NCI-H1930 (cell line): ENCODE results near the gene TK1.
"Not testable (repeated sequence)": the region's sequence is repeated elsewhere in the genome, so short reads cannot be mapped to it uniquely, and the experiment has no call there.

Experiments used
- DNase-seq, 2 experiments: peaks; one replicate each; lab custom pipeline; 2025; lab: John Stamatoyannopoulos, UW

TK1 gene, protein sequence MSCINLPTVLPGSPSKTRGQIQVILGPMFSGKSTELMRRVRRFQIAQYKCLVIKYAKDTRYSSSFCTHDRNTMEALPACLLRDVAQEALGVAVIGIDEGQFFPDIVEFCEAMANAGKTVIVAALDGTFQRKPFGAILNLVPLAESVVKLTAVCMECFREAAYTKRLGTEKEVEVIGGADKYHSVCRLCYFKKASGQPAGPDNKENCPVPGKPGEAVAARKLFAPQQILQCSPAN

DNA sequence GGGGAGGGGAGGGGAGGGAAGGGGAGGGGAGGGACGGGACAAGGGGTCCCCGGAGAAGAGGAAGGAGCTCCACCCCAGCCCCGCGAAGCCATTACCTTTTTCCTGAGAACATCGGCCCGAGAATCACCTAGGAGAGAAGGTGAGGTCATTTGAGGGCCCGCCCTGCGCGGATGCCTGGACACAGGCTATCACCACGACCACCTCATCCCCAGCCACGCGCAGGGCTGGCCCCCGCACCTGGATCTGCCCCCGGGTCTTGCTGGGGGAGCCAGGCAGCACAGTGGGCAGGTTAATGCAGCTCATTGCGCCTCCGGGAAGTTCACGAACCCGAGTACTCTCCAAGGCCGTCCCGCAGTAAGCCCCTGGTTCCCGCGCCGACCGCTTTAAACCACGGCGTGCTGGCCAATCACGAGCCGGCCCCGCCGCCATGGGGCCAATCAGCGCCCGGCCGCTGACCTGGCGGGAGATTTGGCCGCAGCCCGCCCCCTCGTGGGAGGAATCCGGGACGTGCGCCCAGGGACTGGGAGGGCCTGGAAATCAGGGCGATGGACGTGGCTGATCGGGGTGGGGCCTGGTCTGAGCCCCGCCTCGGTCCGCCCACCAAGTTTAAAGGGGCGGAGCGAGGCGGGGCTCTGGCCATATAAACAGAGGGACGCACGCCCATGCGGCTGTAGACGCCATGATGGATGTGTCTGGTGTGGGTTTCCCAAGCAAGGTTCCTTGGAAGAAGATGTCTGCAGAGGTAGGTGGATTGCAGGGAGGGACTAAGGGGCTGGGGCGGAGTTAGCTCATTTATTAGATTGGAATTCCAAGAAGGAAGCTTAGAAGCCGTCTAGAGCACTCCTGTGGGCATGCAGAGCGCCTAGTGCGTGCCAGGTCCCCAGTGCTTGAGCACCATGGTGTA is at the start of gene TK1, which contains the start of gene AFMID:
Gene TK1, minus strand, starts transcription at position 361 of the 904 bp plus-strand sequence. Its CDS starts 58 bp downstream, at position 303.
Gene AFMID, plus strand, starts transcription at position 671 of the 904 bp plus-strand sequence. Its CDS starts 9 bp downstream, at position 680.
- DNase-seq = peak; percentile 96 to 99

- no peak for DNase-seq
Observed at GRCh38 chr17:78235885-78236284, 49.0 kb upstream of the TK1 start.

DNA sequence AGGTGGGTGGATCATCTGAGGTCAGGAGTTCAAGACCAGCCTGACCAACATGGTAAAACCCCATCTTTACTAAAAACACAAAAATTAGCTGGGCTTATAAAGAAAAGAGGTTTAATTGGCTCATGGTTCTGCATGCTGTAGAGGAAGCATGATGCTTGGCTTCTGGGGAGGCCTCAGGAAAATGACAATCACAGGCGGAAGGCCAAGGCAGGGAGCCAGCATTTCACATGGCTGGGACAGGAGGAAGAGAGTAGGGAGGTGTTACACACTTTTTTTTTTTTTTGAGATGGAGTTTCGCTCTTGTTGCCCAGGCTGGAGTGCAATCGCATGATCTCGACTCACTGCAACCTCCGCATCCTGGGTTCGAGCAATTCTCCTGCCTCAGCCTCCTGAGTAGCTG is 48.2 kb upstream of the TK1 start:
- DNase-seq = not testable (repeated sequence)

- no peak for DNase-seq
Observed at GRCh38 chr17:78234261-78234865, 47.5 kb upstream of the TK1 start.

DNA sequence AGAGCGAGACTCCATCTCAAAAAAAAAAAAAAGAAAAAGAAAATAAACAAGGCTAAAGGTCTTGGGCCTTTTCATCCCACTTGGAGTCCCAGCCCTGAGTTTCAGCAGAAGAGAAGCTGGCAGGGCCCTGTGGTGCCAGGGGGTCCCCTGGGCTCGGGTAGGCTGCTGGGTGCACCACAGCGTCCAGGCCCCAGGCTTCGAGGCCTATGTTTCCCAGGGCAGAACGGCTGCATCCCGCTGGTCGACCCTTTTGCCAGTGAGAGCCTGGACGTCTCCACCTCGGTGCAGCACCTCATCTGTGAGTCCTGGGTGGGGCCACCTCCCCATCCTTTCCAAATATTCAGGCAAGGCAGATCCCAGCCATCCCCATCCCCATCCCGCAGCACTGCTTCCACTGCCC is 46.8 kb upstream of the TK1 start:
- DNase-seq = no peak

GRCh38 chr17:78232859-78233173 is 46.0 kb upstream of the TK1 start:
- no peak for DNase-seq

- DNase-seq = peak; percentile 29 to 44
Observed at GRCh38 chr17:78231991-78232858, 45.4 kb upstream of the TK1 start.

DNA sequence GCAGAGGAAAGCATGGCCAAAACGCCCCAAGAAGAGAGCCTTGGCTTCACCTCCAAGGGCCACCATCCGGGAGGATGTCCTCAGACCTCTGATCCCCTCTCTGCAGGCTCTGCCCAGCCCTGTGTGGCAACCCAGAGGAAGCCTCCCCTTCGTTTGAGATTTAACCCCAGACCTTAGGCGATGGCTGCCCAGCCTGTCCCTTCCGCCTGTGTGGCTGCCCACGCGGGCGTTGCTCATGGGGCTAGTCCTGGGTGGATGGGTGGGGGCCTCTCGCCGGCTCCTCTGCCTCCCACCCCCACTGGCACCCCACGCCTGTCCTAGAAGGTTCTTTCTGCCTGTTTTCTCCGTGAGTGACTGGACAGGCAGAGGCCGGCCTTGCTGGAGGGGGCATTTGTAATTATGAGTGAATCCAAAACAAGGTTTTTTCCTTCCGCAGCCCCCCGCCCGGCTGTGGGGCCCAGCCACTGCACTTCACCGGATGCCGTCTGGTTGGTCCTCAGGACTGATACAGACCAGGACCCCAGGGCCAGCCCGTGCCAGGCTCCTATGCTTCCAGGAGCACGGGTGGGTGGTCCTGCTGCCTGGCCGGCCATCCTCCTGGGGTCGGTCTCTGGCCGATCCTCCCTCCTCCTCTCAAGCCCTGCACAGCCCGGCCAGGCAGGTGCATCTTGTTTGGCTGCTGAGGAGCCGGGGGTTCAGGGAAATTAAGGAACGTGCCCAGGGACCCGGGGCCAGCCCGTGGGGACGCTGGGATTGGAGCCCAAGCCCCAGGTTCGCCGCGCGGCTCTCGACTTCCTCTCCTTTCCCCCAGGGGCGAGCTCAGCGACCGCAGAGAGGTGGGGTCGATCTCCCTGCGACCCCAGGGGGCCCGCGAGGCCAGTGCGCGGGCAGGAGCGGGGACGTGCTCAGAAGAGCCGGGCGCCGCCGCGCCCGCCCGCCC is 44.4 kb upstream of the TK1 start, which contains the start of gene TMEM235:
Gene TMEM235, plus strand, starts transcription at position 636 of the 940 bp plus-strand sequence. CDS start 393 bp downstream, outside the sequence.
- DNase-seq = no peak

GRCh38 chr17:78230252-78230962 is 43.6 kb upstream of the TK1 start:
- no peak for DNase-seq

DNA sequence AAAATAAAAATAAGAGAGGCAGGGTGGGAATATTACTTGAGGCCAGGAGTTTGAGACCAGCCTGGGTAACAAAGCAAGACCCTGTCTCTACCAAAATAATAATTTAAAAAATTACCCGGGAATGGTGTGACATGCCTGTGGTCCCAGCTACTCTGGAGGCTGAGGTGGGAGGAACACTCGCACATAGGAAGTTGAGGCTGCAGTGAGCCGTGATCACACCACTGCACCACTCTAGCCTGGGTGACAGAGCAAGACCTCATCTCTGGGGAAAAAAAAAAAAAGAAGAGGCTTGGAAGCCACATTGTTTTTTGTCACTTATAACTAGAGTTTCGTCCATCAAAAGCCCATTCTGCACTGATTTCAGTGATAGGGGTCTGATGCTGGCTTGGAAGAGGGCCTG is 41.3 kb upstream of the TK1 start:
- no peak for DNase-seq

DNA sequence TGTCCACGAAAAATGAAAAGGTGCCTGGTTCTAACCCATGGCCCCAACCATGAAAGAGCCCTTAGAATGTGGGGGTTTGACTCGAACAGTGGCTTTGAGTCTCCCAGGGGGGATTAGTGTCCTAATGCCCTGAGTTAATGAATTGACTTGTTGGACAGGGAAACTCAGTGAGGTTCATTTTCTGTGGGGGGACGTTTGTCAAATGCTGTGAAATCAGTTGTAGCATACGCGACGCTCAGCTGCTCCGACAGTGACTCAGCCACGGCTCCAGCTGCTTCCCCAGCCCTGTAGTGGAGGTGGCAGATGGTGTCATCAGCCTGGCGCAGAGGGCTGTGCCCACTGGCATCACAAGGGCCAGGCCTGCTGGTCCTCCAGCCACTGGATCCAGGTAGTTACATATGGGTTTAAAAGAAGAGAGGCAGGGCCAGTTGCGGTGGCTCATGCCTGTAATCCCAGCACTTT is 40.6 kb upstream of the TK1 start:
- no peak for DNase-seq

DNA sequence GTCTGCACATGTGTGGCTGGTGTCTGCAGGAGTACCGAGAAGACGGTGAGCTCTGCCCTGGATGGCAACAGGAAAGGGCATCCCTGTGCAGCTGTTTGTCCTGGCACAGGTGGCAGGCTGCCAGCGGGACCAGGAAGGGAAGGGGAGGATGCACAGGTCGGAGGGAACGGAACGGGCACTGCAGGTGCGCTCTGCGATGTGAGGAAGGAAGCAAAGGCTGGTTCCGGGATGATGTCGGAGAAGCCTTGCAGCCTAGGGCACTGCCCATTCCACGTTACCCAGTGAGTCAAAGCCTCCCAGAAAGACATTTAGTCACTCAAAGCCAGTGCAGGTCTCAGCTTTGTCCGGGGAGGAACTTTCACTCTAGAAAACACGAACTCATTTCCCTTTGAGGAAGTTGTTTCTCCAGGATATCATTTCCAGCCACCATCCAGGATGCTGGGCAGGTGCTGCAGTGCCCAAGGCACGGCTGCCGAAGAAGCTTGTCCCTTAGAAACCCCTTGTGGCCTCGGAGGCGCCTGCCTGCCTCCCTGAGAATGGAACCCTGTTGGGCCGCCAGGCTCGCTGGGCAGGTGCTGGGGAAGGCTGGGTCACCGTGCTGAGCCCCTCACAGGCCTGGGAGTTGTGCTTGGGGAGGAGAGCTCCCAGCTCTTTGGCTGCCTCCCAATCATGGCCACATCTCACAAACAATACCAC is 40.1 kb upstream of the TK1 start:
- no peak for DNase-seq

DNA sequence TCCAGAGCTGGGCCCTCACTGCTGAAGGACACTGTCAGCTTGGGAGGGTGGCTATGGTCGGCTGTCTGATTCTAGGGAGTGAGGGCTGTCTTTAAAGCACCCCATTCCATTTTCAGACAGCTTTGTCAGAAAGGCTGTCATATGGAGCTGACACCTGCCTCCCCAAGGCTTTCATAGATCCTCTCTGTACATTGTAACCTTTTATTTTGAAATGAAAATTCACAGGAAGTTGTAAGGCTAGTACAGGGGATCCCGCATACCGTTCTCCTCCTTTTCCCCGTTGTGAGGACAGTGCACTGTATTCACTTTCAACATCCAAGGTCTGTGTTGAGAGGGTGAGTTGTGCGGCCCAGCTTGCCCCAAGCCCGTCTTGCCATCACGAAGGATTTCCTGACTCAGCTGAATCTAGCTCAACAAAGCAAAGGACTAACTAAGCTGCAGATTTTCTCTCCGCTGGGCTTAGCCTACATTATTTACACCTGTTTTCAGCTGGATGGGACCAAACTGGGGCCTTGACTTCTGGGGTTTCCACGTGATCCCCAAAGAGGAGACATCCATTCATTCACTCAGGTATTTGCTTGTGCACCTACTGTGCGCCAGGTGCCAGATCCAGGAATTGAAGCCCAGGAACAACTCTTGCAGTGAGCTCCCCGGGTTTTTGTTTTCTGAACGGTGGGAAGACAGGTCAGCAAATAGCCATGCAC is 39.4 kb upstream of the TK1 start:
- DNase-seq = no peak

- DNase-seq = no peak
Observed at GRCh38 chr17:78225088-78225865, 38.4 kb upstream of the TK1 start.

DNA sequence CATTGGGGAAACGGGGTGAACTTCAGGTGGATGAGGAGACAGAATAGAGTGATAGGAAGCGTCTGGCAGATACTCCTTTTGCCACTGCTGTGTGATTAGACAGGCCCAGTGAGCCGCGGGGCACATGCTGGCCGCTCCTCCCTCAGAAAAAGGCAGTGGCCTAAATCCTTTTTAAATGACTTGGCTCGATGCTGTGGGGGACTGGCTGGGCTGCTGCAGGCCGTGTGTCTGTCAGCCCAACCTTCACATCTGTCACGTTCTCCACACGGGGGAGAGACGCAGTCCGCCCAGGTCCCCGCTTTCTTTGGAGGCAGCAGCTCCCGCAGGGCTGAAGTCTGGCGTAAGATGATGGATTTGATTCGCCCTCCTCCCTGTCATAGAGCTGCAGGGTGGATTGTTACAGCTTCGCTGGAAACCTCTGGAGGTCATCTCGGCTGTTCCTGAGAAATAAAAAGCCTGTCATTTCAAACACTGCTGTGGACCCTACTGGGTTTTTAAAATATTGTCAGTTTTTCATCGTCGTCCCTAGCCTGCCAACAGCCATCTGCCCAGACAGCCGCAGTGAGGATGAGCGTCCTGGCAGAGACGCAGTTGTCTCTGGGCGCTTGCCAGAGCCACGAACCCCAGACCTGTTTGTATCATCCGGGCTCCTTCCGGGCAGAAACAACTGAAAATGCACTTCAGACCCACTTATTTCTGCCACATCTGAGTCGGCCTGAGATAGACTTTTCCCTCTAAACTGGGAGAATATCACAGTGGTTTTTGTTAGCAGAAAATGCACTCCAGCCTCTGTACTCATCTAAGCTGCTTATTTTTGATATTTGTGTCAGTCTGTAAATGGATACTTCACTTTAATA is 37.6 kb upstream of the TK1 start:
- DNase-seq = no peak

- DNase-seq = no peak
Observed at GRCh38 chr17:78223765-78224164, 36.9 kb upstream of the TK1 start.

GRCh38 chr17:78223061-78223460 is 36.2 kb upstream of the TK1 start:
- DNase-seq = no peak
